Inferior parietal cortex (tissue), 1 donor: ENCODE results near the gene COPS7B.
"Not testable (repeated sequence)": the region's sequence is repeated elsewhere in the genome, so short reads cannot be mapped to it uniquely, and the experiment has no call there.

Experiments used
- DNase-seq: peaks from one replicate; pipeline ENCODE4 v3.0.0-alpha.2; 2016; ENCODE audit errors: extremely low spot score

The COPS7B gene

GRCh38 chr2:231786177-231786916 lies at the start of gene COPS7B:
COPS7B (plus strand) TSS chr2:231786445; CDS start chr2:231788571, 2,126 bp downstream.
- peak; percentile 76 for DNase-seq

GRCh38 chr2:231737761-231738160 lies 48.5 kb upstream of the COPS7B start:
- DNase-seq = no peak

DNA sequence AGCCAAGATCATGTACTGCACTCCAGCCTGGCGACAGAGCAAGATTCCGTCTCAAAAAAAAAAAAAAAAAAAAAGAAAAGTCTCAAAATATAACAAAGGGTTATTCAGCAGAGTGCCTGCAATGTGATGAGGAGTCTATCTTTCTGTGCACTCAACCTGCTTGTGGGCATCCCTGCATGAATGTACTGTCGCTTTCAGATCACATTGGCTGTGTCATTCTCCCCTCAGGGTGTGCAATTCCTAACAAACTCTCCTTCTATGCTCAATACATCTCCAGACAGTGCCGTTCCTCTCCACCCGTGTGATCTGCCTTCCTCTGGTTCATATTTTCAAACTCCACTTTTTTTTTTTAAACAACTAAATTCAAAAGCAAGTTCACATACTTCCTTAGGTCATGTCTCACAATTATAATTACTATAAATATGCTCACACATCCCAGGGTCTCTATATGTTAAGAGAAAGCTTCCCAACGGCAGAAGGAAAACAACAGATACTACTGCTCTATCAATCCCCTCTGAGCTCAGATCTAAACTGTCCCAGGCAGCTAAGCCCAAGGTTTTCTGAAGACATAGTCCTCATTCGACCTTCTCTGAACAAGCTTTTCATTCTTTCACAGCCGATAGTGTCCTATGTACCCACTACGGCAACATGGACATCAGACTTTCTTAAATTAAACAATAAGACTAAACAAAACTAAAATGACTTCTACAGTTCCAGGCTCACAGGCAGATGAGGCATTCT lies 42.7 kb upstream of the COPS7B start:
- no peak for DNase-seq

- DNase-seq = no peak
These were observed 40.8 kb upstream of the COPS7B start for GRCh38 chr2:231745303-231746038.

DNA sequence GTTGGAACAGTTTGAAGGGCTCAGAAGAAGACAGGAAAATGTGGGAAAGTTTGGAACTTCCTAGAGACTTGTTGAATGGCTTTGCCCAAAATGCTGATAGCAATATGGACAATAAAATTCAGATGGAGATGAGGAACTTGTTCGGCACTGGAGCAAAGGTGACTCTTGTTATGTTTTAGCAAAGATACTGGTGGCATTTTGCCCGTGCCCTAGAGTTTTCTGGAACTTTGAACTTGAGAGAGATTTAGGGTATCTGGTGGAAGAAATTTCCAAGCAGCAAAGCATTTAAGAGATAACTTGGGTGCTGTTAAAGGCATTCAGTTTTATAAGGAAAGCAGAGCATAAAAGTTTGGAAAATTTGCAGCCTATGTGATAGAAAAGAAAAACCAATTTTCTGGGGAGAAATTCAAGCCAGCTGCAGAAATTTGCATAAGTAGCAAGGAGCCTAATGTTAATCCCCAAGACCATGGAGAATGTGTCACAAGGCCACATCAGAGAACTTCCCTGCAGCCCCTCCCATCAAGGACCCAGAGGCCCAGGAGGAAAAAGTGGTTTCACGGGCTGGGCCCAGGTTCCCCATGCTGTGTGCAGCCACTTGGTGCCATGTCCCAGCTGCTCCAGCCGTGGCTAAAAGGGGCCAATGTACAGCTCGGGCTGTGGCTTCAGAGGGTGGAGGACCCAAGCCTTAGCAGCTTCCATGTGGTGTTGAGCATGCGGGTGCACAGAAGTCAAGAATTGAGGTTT lies 37.9 kb upstream of the COPS7B start:
- DNase-seq = not testable (repeated sequence)

DNA sequence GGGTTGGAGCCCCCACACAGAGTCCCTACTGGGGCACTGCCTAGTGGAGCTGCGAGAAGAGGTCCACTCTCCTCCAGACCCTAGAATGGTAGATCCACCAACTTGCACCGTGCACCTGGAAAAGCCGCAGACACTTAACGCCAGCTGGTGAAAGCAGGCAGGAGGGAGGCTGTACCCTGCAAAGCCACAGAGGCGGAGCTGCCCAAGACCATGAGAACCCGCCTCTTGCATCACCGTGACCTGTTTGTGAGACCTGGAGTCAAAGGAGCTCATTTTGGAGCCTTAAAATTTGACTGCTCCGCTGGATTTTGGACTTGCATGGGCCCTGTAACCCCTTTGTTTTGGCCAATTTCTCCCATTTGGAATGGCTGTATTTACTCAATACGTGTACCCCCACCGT lies 37.2 kb upstream of the COPS7B start:
- not testable (repeated sequence) for DNase-seq

DNA sequence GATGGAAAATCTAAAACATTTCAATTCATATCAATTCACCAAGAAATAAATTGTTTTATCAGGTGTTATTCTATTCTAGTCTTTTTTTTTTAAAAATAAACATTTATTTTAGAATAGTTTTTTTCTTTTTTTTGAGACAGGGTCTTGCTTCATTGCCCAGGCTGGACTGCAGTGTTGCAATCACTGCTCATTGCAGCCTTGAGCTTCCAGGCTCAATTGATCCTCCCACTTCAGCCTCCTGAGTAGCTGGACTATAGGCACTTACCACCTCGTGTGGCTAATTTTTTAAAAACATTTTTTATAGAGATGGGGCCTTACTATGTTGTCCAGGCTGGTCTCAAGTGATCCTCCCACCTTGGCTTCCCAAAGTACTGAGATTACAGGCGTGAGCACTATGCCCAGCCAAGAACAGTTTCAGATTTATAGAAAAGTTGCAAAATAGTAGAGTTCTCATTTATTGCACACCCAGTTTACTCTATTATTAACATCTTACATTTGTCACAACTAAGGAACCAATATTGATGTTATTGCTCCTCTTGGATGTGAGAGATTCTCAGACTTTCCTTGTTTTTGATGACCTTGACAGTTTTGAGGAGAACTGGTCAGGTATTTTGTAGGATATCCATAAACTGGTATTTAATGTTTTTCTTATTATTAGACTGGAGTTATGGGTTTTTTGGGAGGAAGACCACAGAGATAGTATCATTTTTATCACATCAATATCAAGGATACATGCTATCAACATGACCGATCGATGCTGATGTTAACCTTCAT lies 35.0 kb upstream of the COPS7B start:
- DNase-seq = no peak

- no peak for DNase-seq
These were observed 34.2 kb upstream of the COPS7B start for GRCh38 chr2:231752061-231752460.

- no peak for DNase-seq
These were observed 24.5 kb upstream of the COPS7B start for GRCh38 chr2:231761735-231762134.

GRCh38 chr2:231764124-231764523 lies 22.1 kb upstream of the COPS7B start:
- DNase-seq = no peak

DNA sequence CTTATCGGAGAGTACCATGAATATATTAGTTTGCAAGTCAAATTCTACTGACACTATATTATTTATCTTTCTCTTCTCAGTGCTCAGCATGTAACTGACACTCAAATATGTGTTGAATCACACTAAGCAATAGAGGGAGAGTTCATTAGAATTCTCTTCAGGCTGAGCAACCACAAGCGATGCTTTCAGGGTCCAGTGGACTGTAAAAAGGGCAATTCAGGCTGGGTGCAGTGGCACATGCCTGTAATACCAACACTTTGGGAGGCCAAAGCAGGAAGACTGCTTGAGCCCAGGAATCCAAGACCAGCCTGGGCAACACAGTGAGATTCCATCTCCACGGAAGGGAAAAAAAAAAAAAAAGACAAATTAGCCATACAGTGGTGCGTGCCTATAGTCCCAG lies 21.5 kb upstream of the COPS7B start:
- DNase-seq = no peak

GRCh38 chr2:231765496-231765929 lies 20.7 kb upstream of the COPS7B start:
- no peak for DNase-seq

- no peak for DNase-seq
These were observed 16.8 kb upstream of the COPS7B start for GRCh38 chr2:231769170-231770136.

- no peak for DNase-seq
These were observed 5.9 kb upstream of the COPS7B start for GRCh38 chr2:231780123-231780908.

DNA sequence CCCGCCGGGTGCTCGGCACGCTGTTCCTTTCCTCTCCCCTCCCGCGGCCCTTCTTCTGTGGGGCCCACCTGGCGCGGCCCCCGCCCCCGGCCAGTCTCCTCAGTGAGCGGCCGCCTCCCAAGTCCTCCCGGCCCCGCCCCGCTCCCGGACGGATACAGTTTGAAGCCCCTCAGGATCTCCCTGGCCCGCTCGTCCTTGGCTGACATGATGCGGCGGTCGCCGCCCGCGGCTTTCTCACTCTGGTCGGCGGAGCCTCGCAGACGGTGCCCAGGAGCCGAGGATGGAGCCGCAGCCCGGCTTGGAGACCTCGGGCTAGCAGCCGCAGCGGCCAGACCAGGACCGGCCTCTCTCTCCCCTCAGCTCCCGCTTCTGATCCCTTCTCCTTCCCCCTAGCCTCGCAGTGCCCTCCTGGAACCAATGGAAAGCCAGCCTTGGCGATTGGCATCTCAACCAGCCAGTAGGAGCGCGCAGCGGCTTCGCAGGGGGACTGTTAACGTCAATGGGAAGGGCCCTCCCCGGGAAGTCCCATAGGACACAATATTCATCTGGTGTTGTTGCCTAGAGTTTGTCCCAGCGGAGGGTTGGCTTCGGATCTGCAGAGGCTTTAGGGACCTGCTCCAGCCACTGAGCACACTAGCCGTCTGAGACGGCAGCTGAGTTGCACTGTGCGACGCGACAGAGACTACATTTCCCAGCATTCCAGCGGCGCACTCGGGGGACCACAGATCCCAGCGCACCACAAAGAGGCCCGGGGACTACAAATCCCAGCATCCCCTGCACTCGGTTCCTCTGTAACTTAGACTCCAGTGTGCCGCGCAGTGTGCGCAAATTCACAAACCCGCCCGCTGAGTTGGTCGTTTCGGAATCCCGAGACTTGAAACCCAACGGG lies 5.1 kb upstream of the COPS7B start, which contains the start of gene PDE6D:
TSS of gene PDE6D (minus strand) at position 374 of the 889 bp plus-strand sequence. CDS start at position 206, 168 bp downstream.
- DNase-seq = peak; percentile 99

GRCh38 chr2:231781798-231782726 lies 4.2 kb upstream of the COPS7B start:
- no peak for DNase-seq

DNA sequence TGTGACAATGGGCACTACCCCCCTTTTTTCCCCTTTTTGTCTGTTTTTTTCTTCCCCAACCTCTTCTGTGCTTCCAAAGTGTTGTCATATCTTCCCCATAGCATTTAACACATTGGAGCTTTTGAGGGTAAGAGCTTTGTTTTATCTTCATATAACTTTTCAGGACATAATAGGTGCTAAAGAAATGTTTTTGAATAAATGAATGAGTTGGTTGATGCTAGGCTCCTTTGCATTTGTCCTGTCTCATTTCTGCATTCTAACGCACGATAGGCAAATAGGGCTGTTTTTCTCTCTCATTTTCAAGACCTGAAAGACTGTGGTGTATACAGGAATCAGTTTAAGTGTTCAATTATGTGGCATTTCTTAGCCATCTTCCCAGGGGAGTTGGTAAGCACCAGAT lies 832 bp upstream of the COPS7B start:
- no peak for DNase-seq
